CD4-positive, alpha-beta T cell treated with Interferon gamma for 1 hour (primary cell): ENCODE measurements around the gene PSMC5.
"Not testable (repeated sequence)": the region's sequence is repeated elsewhere in the genome, so short reads cannot be mapped to it uniquely, and the experiment has no call there.

Experiments used
- DNase-seq: peaks from one replicate; pipeline ENCODE4 v3.0.0-alpha.2; 2020

The PSMC5 gene

GRCh38 chr17:63827002-63827800, at the start of gene PSMC5, which contains the start of gene FTSJ3:
TSS of gene PSMC5 (plus strand) at chr17:63827431. CDS start at chr17:63827491, 60 bp downstream.
TSS of gene FTSJ3 (minus strand) at chr17:63827663. CDS start at chr17:63826902, 761 bp downstream.
- DNase-seq: peak; percentile 96

- DNase-seq: no peak
These were observed 46.7 kb upstream of the PSMC5 start for GRCh38 chr17:63780507-63780906.

- DNase-seq: no peak
These were observed 46.3 kb upstream of the PSMC5 start for GRCh38 chr17:63780928-63781327.

DNA sequence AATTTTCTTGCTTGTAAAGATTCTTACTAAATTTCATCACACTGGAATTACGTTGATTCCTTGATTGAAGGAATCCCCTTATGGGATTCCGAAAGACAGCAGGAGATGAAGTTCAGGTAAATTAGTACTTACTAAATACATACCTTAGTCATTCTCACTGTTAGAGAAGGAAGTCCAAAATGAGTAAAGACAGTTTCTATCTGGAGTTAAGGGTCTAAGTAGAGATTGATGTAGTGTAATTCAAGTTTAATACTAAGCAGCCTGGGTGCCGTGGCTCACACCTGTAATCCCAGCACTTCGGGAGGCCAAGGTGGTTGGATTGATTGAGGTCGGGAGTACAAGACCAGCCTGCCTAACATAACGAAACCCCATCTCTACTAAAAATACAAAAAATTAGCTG, 43.7 kb upstream of the PSMC5 start:
- no peak for DNase-seq

DNA sequence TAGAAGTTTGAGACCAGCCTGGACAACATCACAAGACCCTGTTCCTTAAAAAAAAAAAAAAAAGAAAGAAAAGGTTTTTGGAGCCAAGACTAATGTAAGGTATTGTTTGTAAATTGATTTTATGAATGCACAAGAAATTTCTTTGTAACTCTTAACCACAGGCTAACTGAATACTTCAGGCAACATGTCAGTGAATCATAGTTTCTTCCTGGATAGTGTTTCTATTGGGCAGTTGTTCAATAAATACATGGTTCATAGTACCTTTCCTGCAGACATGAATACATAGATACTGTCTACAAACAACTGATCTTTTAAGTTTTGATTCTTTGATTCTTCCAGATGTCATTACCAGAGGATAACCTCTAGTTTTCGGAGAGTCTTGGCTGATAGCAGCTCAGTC, 41.7 kb upstream of the PSMC5 start:
- DNase-seq: no peak

DNA sequence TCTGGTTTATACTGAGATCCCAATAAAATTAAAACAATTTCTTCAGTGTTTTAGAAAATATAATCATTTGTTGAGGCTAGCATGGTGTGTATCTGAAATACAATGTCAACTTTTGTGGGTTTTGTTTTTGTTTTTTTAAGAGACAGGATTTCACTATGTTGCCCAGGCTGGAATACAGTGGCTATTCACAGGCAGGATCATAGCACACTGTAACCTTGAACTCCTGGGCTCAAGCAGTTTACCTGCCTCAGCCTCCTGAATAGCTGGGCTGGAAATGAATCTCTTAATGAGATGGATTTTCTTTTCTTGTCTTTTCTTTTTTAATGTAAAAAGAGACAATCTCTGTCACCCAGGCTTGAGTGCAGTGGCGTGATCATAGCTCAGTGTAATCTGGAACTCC, 41.1 kb upstream of the PSMC5 start:
- DNase-seq: no peak

GRCh38 chr17:63786971-63787711, 40.1 kb upstream of the PSMC5 start:
- DNase-seq: no peak

- DNase-seq: no peak
These were observed 37.2 kb upstream of the PSMC5 start for GRCh38 chr17:63790057-63790456.

DNA sequence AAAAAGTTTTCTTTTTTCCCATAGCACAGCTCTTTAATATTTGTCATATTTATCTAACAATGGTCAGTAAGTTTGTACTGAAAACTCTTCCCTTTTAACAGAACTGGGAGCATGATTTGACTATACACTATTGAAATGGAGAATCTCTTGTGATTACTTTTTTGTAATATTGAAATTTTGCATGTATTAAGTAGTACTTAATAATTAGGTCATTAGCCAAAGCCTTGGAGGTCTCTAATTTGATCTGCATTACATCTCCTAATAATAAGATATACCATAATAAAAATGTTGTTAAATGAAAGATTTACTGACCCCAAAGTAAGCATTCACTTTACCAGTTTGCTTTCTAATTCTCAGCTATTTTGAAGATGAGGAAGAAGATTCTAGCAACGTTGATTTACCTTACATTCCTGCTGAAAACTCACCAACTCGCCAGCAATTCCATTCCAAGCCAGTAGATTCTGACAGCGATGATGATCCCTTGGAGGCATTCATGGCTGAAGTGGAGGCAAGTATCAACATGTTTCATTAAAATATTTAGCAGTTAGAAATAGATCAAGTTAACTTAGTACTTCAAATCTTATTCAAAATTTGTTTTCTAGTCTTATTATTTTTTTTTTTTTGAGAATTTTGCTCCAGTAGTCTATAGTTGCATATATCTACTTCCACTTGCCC, 35.0 kb upstream of the PSMC5 start:
- no peak for DNase-seq

DNA sequence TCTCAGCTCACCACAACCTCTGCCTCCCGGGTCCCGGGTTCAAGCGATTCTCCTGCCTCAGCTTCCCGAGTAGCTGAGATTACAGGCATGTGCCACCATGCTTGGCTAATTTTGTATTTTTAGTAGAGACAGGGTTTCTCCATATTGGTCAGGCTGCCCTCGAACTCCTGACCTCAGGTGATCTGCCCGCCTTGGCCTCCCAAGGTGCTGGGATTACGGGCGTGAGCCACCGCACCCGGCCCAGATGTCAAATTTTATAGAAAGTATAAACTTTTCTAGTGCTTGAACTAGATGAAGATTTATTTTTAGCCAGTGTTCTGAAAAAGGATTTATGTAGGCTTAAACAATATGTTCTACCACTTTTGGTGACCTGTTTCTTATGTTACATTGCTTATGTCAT, 30.9 kb upstream of the PSMC5 start:
- DNase-seq: not testable (repeated sequence)

GRCh38 chr17:63798572-63799106, 28.6 kb upstream of the PSMC5 start:
- DNase-seq: no peak

- no peak for DNase-seq
These were observed 26.4 kb upstream of the PSMC5 start for GRCh38 chr17:63800783-63801182.

- no peak for DNase-seq
These were observed 22.9 kb upstream of the PSMC5 start for GRCh38 chr17:63804328-63804727.

GRCh38 chr17:63805591-63805990, 21.6 kb upstream of the PSMC5 start:
- DNase-seq: no peak

GRCh38 chr17:63809970-63810369, 17.3 kb upstream of the PSMC5 start:
- DNase-seq: no peak

- no peak for DNase-seq
These were observed 11.1 kb upstream of the PSMC5 start for GRCh38 chr17:63816123-63816522.

GRCh38 chr17:63816669-63817068, 10.6 kb upstream of the PSMC5 start:
- DNase-seq: no peak

- DNase-seq: no peak
These were observed 9.4 kb upstream of the PSMC5 start for GRCh38 chr17:63817736-63818385.

DNA sequence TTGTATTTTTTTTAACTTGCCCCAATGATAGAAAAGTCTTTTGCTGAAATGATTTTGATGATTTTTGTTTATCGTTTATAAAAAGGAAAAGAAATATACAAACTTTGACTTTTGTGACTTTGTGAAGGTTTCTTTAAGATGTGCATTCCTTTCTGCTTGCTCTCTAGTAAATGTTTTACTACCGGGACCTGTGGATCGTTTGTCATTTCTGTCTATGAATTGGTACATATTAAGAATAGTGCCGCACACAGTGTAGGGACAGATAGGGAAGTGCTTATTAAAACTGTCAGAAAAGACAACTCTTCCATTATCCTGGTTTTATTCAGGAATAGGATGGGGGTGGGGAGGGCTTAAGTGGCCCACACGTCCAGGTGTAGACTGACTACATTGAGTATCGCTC, 8.1 kb upstream of the PSMC5 start:
- no peak for DNase-seq

DNA sequence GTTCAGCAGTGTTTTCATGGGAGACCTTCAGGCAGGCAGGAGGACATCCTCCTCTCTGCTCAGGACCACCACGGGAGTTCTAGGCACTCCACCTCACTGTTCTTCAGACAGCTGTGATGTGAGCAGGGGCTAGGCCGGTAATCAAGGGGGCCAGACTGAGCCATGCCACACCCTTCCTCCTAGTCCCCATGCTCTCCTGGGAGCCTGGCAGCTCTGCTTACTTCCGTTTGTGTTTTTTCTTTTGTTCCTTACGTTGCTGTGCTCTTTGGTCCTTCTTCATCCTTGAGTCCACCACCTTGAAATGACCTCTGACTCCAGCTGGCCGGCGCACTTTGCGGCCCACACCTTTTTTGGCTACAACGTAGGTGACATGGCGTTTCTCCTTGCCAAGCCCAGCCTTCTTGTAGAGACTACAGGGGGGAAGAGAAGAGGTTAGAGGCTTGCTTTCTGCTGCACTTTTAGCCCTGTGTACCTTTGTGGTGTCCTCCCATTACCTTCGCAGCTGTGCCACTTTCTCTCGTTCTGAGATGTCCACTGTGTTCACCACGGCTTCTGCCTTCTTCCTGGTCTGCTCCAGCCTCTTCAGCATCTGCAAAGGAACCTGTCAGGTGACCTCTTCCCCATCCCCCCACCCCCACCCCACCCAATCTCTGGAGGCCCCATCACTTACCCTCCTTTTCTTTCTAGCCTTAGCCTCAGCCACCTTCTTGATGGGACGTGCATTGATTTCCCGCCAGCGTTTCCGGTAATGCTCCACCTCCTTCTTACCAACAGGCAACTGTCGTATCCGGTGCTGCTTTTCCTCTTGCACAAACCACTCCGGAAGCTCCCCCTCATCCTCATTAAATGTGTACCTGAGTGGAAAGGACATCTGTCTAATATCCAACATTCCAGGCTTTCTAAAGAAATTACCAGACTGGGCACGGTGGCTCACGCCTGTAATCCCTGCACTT, 7.4 kb upstream of the PSMC5 start:
- DNase-seq: no peak

GRCh38 chr17:63820963-63821561, 6.2 kb upstream of the PSMC5 start:
- DNase-seq: no peak
